GM23248 (cell line): ENCODE data around the gene KRTAP2-1. TPM values are rescaled to one million over a fixed set of nuclear protein-coding genes. Genes with fewer than 3 reads are reported as not detected.
"Not testable (repeated sequence)": the region's sequence is repeated elsewhere in the genome, so short reads cannot be mapped to it uniquely, and the experiment has no call there.

Experiments
- DNase-seq: peaks from one replicate; pipeline ENCODE4 v3.0.0-alpha.2; 2015
- H2AFZ ChIP-seq: fragments of 200-600 bp; sonication (generic); 2 replicates; pipeline ENCODE4 v1.6.1; 2016; ENCODE audit warnings: antibody characterized with exemption
- H3F3A ChIP-seq: fragments of 200-600 bp; sonication (generic); 2 replicates; pipeline ENCODE4 v1.6.1; 2016; ENCODE audit warnings: mild to moderate bottlenecking, antibody characterized with exemption, mixed run types; ENCODE audit not compliant: insufficient read depth
- H3K27ac ChIP-seq: fragments of 200-600 bp; sonication (generic); 2 replicates; pipeline ENCODE4 v1.5.1; 2016; ENCODE audit warnings: mild to moderate bottlenecking
- H3K27me3 ChIP-seq: fragments of 200-600 bp; sonication (generic); replicated peaks from 2 replicates; pipeline ENCODE4 v1.6.1; 2016; ENCODE audit warnings: mild to moderate bottlenecking; ENCODE audit not compliant: insufficient read depth
- H3K36me3 ChIP-seq: fragments of 200-600 bp; sonication (generic); 2 replicates; pipeline ENCODE4 v1.6.1; 2016; ENCODE audit warnings: low read depth, mild to moderate bottlenecking
- H3K4me1 ChIP-seq: fragments of 200-600 bp; sonication (generic); 2 replicates; pipeline ENCODE4 v1.6.1; 2016; ENCODE audit warnings: mild to moderate bottlenecking; ENCODE audit not compliant: insufficient read depth
- H3K4me2 ChIP-seq: fragments of 200-600 bp; sonication (generic); one replicate; pipeline ENCODE4 v1.6.1; 2016; ENCODE audit warnings: mild to moderate bottlenecking; ENCODE audit not compliant: unreplicated experiment
- H3K4me3 ChIP-seq: fragments of 200-600 bp; sonication (generic); 2 replicates; pipeline ENCODE4 v1.5.1; 2016; ENCODE audit warnings: mild to moderate bottlenecking
- H3K79me2 ChIP-seq: fragments of 200-600 bp; sonication (generic); 2 replicates; pipeline ENCODE4 v1.6.1; 2016; ENCODE audit warnings: mild to moderate bottlenecking; ENCODE audit not compliant: insufficient read depth
- H3K9ac ChIP-seq: fragments of 200-600 bp; sonication (generic); 2 replicates; pipeline ENCODE4 v1.6.1; 2016; ENCODE audit warnings: mild to moderate bottlenecking
- H3K9me2 ChIP-seq: fragments of 200-600 bp; sonication (generic); 2 replicates; pipeline ENCODE4 v1.6.1; 2016; ENCODE audit warnings: mixed run types, mild to moderate bottlenecking, moderate library complexity; ENCODE audit not compliant: insufficient read depth
- H3K9me3 ChIP-seq: fragments of 200-600 bp; sonication (generic); one replicate; pipeline ENCODE4 v1.6.1; 2017; ENCODE audit warnings: low read depth
- H4K20me1 ChIP-seq: fragments of 200-600 bp; sonication (generic); 2 replicates; pipeline ENCODE4 v1.6.0; 2016; ENCODE audit not compliant: insufficient read depth
- EZH2 ChIP-seq: fragments of 200-600 bp; sonication (generic); IDR thresholded peaks from 2 replicates; pipeline ENCODE4 v1.6.1; 2018; ENCODE audit warnings: antibody characterized with exemption, mild to moderate bottlenecking; ENCODE audit not compliant: insufficient read depth, poor library complexity, severe bottlenecking
- EZH2phosphoT487 ChIP-seq: fragments of 200-600 bp; sonication (generic); IDR thresholded peaks from 2 replicates; pipeline ENCODE4 v1.6.1; 2018; ENCODE audit warnings: antibody characterized with exemption, moderate library complexity, mild to moderate bottlenecking, low read depth; ENCODE audit not compliant: insufficient read depth
- WGBS, 2 experiments: methylation state at CpG; one replicate each; pipeline ENCODE4 v1.1.6; 2015 to 2017; ENCODE audit warnings: low lambda C conversion rate in 2 of 2, low coverage in 1 of 2; ENCODE audit errors: missing lambda C conversion rate in 2 of 2; 5-methylcytosine and 5-hydroxymethylcytosine counted together
- in situ Hi-C: fragments of 300-500 bp; cut with MboI; formaldehyde crosslinking; loops from 2 replicates; pipeline ENCODE4 v1.15.0; 2020
- polyA plus RNA-seq: library from polyadenylated mRNA; unstranded; fragments of >200 nt; fragmentation: Nextera tagmentation; extraction: Ambion mirVana; gene quantifications from 2 replicates; pipeline ENCODE4 v1.2.1, GENCODE V29; 2016
- total RNA-seq: library from RNA; depleted of rRNA; stranded (reverse); fragments of >200 nt; shearing (Covaris generic); gene quantifications from 2 replicates; pipeline ENCODE4 v1.2.3, GENCODE V29; 2014

Gene KRTAP2-1
- total and polyA plus RNA-seq, 2 experiments from 2014 or later, result not detected

DNA sequence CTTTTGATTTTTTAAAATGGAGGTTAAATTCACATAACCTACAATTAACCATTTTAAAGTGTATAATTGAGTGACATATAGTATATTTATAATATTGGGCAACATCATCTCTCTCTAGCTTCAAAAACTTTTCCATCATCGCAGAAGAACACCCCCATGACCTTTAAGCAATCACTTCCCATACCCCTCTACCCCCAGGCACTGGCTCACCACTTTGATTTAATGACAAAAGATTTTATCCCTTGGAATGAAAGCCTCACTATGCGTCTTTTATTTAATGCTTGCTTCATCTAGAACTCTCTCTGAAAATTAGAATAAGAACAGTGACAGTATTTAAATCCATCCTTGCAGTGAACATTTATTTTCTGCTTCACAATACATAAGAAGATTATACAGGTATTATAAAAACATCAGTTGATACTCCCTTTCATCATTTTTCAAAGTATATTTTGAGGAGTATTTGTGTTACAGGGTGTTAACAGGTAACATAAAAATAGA, 9.2 kb downstream of the KRTAP2-1 start:
- H3K9me3 ChIP-seq, result no peaks in the 10 kb centered on the region
- no peaks in the 10 kb centered on the region for H3K27me3 ChIP-seq
- no peak for DNase-seq
- TF ChIP-seq EZH2 (no peak), EZH2phosphoT487 (no peak)
- H3K36me3 ChIP-seq, result no peaks in the 10 kb centered on the region
- in situ Hi-C loops, result no loop called here
- H2AFZ ChIP-seq, result no peak overlapping the region
- peaks cover 5% of the 10 kb centered on the region; the same call in 1 of the 2 replicates for H3F3A ChIP-seq
- H3K9me2 ChIP-seq, result no peaks in the 10 kb centered on the region
- H3K79me2 ChIP-seq, result no peaks in the 10 kb centered on the region
- H3K4me2 ChIP-seq, result no peak overlapping the region
- H3K4me1 ChIP-seq, result peaks cover 34% of the 10 kb centered on the region
- H3K9ac ChIP-seq, result no peak overlapping the region
- no peak overlapping the region for H3K4me3 ChIP-seq
- H4K20me1 ChIP-seq, result no peaks in the 10 kb centered on the region
- WGBS, 2 experiments, result 95 to 97% methylated on average over 2 of the region's 2 CpGs
- H3K27ac ChIP-seq, result no peak overlapping the region

DNA sequence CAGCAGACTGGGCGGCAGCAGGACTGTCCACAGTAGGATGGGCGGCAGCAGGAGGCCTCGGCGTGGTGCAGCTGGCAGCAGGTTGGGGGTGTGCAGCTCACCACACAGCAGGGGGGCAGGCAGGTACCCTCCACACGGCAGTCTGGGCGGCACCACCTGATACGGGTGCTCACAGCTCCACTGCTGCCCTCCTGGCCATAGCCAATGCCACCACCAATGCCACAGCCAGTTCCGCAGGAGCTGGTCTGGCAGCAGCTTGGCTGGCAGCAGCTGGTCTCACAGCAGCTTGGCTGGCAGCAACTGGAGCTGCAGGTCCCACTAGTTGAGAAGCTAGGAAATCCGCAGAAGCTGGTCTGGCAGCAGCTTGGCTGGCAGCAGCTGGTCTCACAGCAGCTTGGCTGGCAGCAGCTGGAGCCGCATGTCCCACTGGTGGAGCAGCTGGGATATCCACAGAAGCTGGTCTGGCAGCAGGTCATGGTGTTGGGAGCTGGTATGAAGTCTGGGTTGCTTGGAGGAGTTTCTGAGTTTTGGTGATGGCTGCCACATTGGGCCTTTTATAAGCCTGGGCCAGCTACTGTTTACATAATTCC, 12.7 kb downstream of the KRTAP2-1 start, which contains the start of gene KRTAP1-3:
TSS of gene KRTAP1-3 (minus strand) at position 529 of the 590 bp plus-strand sequence. CDS start at position 476, 53 bp downstream.
- H3K9ac ChIP-seq, H3K9me2 ChIP-seq, H3K27me3 ChIP-seq, H3K79me2 ChIP-seq, H3K4me2 ChIP-seq, H3K4me3 ChIP-seq, H3K27ac ChIP-seq, H3F3A ChIP-seq, in situ Hi-C loops, H3K9me3 ChIP-seq, H3K36me3 ChIP-seq, DNase-seq, H4K20me1 ChIP-seq, H2AFZ ChIP-seq: not testable (repeated sequence)
- 92 to 95% methylated on average over 9 to 10 of the region's 10 CpGs for WGBS, 2 experiments
- peaks cover 18% of the 10 kb centered on the region for H3K4me1 ChIP-seq

DNA sequence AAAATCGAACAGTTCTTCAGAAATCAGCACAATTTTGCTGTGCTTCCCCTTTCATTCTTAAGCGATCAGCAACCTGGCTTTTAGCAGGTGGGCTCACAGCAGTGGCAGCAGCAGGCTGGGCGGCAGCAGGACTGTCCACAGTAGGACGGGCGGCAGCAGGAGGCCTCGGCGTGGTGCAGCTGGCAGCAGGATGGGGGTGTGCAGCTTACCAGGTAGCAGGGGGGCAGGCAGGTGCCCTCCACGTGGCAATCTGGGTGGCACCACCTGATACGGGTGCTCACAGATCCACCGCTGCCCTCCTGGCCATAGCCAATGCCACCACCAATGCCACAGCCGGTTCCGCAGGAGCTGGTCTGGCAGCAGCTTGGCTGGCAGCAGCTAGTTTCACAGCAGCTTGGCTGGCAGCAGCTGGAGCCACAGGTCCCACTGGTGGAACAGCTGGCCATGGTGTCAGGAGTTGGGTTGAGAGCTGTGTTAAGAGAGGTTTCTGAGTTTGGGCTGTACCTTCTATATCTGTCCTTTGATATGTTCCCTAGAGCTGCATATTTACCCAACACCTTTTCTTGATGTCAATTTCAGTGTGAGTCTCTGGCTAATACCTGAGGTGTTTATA, 17.4 kb downstream of the KRTAP2-1 start, which contains the start of gene KRTAP1-4:
TSS of gene KRTAP1-4 (minus strand) at position 563 of the 613 bp plus-strand sequence. CDS start at position 446, 117 bp downstream.
- 82% methylated on average over 12 of the region's 12 CpGs for WGBS, 2 experiments
- TF ChIP-seq EZH2phosphoT487 (no peak), EZH2 (no peak)
- no peak within 1 kb of the TSS for H3K27ac ChIP-seq

DNA sequence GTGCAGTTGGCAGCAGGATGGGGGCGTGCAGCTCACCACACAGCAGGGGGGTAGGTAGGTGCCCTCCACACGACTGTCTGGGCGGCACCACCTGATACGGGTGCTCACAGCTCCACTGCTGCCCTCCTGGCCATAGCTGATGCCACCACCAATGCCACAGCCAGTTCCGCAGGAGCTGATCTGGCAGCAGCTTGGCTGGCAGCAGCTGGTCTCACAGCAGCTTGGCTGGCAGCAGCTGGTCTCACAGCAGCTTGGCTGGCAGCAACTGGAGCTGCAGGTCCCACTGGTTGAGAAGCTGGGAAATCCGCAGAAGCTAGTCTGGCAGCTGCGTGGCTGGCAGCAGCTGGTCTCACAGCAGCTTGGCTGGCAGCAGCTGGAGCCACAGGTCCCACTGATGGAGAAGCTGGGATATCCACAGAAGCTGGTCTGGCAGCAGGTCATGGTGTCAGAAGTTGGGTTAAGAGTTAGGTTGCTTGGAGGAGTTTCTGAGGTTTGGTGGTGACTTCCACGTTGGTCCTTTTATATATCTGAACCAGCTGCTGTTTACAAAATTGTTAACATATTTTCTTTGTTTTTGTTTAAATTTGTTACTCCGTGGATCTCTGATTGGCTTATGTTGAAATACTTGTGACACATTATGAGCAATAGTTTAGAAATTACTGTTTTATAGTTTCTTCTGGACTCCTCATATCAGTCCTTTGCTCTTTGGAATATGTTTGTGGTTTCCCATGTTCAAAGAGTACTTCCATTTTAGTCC, 20.2 kb downstream of the KRTAP2-1 start, which contains the start of gene KRTAP1-5:
TSS of gene KRTAP1-5 (minus strand) at position 494 of the 757 bp plus-strand sequence. CDS start at position 441, 53 bp downstream.
- no peaks in the 10 kb centered on the region for H3K79me2 ChIP-seq
- H3K9ac ChIP-seq, result 0 out of 2 replicates have a peak within 1 kb of the TSS, but pooled peaks have one; percentile 30
- no peaks in the 10 kb centered on the region for H4K20me1 ChIP-seq
- no peaks in the 10 kb centered on the region for H3K9me3 ChIP-seq
- peak within 1 kb of the TSS; percentile 62 for H3K27ac ChIP-seq
- H3F3A ChIP-seq, result peaks cover 24% of the 10 kb centered on the region
- TF ChIP-seq EZH2, result no peak
- no peak for TF ChIP-seq EZH2phosphoT487
- no peaks in the 10 kb centered on the region for H3K9me2 ChIP-seq
- peak; percentile 82 for DNase-seq
- no peak within 1 kb of the TSS for H2AFZ ChIP-seq
- H3K4me3 ChIP-seq, result peak within 1 kb of the TSS; percentile 21; the same call in 1 of the 2 replicates
- peaks cover 23% of the 10 kb centered on the region for H3K4me1 ChIP-seq
- in situ Hi-C loops, result no loop called here
- no peaks in the 10 kb centered on the region for H3K27me3 ChIP-seq
- no peaks in the 10 kb centered on the region for H3K36me3 ChIP-seq
- H3K4me2 ChIP-seq, result peak within 1 kb of the TSS; percentile 43
- 47 to 49% methylated on average over 8 to 9 of the region's 9 CpGs for WGBS, 2 experiments

More for the DNA sequence above, 17.4 kb downstream of the KRTAP2-1 start, which contains the start of gene KRTAP1-4:
- H3K9me2 ChIP-seq, result no peaks in the 10 kb centered on the region
- H3K9ac ChIP-seq, result no peak within 1 kb of the TSS
- H4K20me1 ChIP-seq, result no peaks in the 10 kb centered on the region
- no peak for DNase-seq
- no peaks in the 10 kb centered on the region for H3K79me2 ChIP-seq
- H3K4me1 ChIP-seq, result peaks cover 23% of the 10 kb centered on the region
- no peaks in the 10 kb centered on the region for H3K36me3 ChIP-seq
- H3K4me3 ChIP-seq, result no peak within 1 kb of the TSS
- no peaks in the 10 kb centered on the region for H3K9me3 ChIP-seq
- H3K4me2 ChIP-seq, result no peak within 1 kb of the TSS
- H3K27me3 ChIP-seq, result no peaks in the 10 kb centered on the region
- in situ Hi-C loops, result no loop called here
- no peak within 1 kb of the TSS for H2AFZ ChIP-seq
- H3F3A ChIP-seq, result peaks cover 24% of the 10 kb centered on the region
